HG03175 (cell line): ENCODE data around the gene BLTP1.

Experiments used
- ATAC-seq: cut with Tn5 transposase; IDR thresholded peaks from one replicate; pipeline ENCODE4 v1.9.1; 2021; ENCODE audit warnings: mild to moderate bottlenecking, moderate library complexity; ENCODE audit not compliant: unreplicated experiment

The BLTP1 gene

DNA sequence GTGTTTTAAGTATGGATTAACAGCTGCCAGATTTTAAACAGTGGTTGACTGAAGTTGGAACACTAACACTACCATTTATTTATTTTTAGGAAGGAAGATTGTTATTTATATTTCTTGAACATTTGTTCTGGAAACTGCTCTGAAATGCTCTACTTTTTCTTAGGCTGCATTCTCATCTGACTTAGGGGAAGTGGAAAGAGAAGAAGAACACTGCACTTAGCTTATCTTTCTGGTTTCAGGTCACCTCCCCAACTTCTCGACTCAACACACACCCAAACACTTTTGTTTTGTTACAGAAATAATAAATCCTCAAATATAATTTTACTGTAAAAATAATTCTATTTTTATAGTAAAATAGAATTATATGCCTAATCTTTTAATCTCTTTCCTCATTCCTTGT lies 18.6 kb downstream of the BLTP1 start:
- no peak for ATAC-seq

DNA sequence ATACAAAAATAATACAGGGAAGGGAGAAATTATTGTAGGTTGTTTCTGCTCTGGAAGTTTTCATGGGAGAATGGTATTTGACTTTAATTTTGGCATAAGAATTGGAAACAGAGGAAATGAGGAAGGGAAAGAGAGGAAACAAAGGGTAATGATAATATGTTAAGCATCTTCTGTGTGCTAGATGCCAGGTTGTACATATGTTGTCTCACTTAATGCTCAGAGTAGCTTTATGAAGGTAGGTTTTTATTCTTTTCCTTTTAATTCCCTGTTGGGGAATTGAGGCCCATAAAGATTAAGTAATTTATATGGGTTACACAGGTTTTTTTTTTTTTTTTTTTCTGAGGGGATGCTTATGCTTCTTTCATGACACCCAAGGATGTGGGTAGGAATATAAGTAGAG lies 19.2 kb downstream of the BLTP1 start:
- no peak for ATAC-seq

DNA sequence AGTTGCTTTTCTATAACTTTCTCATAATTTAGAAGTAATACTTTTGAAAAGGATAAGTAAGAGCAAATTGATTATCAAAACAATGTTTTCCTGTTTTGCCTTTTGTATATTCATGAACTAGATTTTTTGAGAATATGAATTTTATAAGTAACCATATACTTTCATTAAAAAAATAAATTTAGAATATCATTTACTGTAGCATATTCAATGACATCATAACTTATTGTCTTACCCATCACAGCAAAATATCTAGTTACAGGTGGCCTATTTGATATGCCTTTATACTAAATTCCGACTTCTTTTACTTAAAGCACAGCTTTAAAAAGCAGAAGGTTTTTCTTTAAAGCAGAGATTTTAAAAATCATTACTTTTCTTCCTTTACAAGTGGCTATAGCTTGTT lies 20.1 kb downstream of the BLTP1 start:
- no peak for ATAC-seq

DNA sequence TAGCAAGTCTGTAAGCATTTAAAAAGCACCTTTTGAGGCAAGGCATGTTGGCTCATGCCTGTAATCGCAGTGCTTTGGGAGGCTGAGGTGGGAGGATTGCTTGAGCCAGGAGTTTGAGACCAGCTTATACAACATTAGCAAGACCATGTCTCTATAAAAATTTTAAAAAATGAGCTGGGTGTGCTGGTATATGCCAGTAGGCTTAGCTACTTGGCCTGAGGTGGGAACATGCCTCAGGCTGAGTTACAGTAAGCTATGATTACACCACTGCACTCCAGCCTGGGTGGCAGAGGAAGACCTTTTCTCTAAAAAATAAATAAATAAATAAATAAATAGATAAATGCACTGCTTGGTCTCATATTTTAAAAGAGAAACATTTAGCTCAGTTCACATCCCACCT lies 26.8 kb downstream of the BLTP1 start:
- ATAC-seq, result no peak

DNA sequence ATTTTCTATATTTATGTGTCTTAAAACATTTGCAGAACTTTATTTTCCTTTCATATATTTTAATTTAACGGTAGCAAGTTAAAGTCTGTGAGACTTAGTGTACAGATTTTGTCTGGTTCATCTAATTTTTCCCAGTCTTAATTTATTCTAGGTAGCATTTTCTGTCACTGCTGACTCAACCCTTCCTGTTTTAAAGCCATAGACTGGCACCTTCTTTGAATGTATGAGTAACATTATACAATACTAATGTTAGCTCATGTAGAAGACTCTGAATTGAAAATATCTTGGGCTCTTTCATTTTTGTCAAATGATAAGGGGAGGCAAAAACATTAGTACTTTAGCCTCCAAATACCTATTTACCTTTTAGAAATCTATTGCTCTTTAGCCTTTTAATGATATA lies 43.6 kb downstream of the BLTP1 start:
- no peak for ATAC-seq
